ENCODE data around the gene LRRC46. TPM values are rescaled to one million over a fixed set of nuclear protein-coding genes. Genes with fewer than 3 reads are reported as not detected.

LRRC46 gene
- total RNA-seq, 1 experiment from 2014 or later, result 0.31 TPM

DNA sequence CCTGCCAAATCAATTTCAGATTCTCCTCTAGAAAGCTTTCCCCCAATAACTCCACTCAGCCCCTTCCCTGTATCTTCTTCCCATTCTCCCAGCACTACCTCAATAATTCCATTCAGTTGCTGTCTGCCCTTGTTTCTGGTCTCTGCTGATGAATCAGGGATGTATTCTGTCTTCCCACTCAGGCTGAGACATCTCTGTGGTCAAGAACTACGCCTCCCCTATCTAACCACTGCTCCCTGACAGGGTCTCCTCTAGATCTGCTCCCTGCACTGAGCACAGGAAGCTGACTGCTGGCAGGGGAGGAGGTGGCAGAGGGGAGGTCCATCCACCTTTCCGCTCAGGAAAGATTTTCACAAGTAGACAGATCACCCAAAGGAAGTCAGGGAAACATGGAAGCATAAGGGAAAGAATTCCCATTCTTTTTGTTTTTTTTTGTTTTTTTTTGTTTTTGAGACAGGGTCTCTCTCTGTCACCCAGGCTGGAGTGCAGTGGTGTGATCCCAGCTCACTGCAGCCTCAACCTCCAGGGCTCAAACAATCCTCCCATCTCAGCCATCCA, 47.6 kb downstream of the LRRC46 start:
- no peak overlapping the region for H4K91ac ChIP-seq (ENCODE audit: insufficient read length, low read depth, low read length)
- H3K36me3 Mint-ChIP-seq (ENCODE audit: insufficient read depth in 1 of 3, low read depth in 3 of 3), result no peaks in the 10 kb centered on the region
- no peak overlapping the region for H3K4me3 Mint-ChIP-seq
- WGBS (ENCODE audit: extremely low coverage, insufficient read length, low lambda C conversion rate), result no CpG with 5 or more reads among the region's 2 CpGs
- no peak overlapping the region for H3K4ac ChIP-seq (ENCODE audit: low read depth, low read length)
- H3K27me3 ChIP-seq (ENCODE audit: insufficient read depth, low read length), result no peaks in the 10 kb centered on the region; the same call in 1 of the 2 replicates
- H3K4me1 ChIP-seq (ENCODE audit: insufficient read depth, low read length), result peaks cover 7% of the 10 kb centered on the region; the same call in 1 of the 2 replicates
- H3K27me3 Mint-ChIP-seq (ENCODE audit: low read depth), result peaks cover 51% of the 10 kb centered on the region
- no peak overlapping the region for H3T11ph ChIP-seq (ENCODE audit: low read length)
- H4K20me1 ChIP-seq (ENCODE audit: control insufficient read depth, insufficient read depth, insufficient read length), result no peaks in the 10 kb centered on the region
- no peak overlapping the region for H2AK5ac ChIP-seq (ENCODE audit: insufficient read length, low read length)
- H3K79me1 ChIP-seq (ENCODE audit: insufficient read depth, low read depth, low read length, poor library complexity, severe bottlenecking), result no peaks in the 10 kb centered on the region
- no peak overlapping the region for H3K27ac ChIP-seq (ENCODE audit: insufficient read length, low read depth, low read length)
- no peak overlapping the region for H3K27ac Mint-ChIP-seq
- no peak overlapping the region for H3K56ac ChIP-seq (ENCODE audit: insufficient read length, low read depth, low read length)
- no peak overlapping the region for H2BK120ac ChIP-seq (ENCODE audit: low read depth, low read length, poor library complexity, severe bottlenecking)
- no peak overlapping the region for H3K4me2 ChIP-seq (ENCODE audit: insufficient read depth, insufficient read length, low read length)
- H3K23me2 ChIP-seq (ENCODE audit: insufficient read length, low read depth, low read length, poor library complexity, severe bottlenecking), result no peaks in the 10 kb centered on the region
- DNase-seq, result peak; percentile 29
- no peak overlapping the region for H4K8ac ChIP-seq (replicated peaks; ENCODE audit: insufficient read length, low read depth, low read length)
- TF ChIP-seq, protein P1, sequence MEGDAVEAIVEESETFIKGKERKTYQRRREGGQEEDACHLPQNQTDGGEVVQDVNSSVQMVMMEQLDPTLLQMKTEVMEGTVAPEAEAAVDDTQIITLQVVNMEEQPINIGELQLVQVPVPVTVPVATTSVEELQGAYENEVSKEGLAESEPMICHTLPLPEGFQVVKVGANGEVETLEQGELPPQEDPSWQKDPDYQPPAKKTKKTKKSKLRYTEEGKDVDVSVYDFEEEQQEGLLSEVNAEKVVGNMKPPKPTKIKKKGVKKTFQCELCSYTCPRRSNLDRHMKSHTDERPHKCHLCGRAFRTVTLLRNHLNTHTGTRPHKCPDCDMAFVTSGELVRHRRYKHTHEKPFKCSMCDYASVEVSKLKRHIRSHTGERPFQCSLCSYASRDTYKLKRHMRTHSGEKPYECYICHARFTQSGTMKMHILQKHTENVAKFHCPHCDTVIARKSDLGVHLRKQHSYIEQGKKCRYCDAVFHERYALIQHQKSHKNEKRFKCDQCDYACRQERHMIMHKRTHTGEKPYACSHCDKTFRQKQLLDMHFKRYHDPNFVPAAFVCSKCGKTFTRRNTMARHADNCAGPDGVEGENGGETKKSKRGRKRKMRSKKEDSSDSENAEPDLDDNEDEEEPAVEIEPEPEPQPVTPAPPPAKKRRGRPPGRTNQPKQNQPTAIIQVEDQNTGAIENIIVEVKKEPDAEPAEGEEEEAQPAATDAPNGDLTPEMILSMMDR (conservative IDR thresholded peaks at IDR 0.05), result no peak
- no peaks in the 10 kb centered on the region for H3K79me2 ChIP-seq (ENCODE audit: insufficient read depth, low read length)
- no peak overlapping the region for H3K14ac ChIP-seq (ENCODE audit: insufficient read depth, low read length)
- no peak overlapping the region for H3K9ac ChIP-seq (ENCODE audit: extremely low read depth, insufficient read length, low read length)
- H3K18ac ChIP-seq (ENCODE audit: insufficient read length, low read depth, low read length), result no peak overlapping the region
- no peaks in the 10 kb centered on the region for H3K9me3 ChIP-seq (ENCODE audit: control insufficient read depth, low read depth, low read length)
- H2AFZ ChIP-seq (ENCODE audit: low read length), result no peak overlapping the region
- H4K5ac ChIP-seq (ENCODE audit: insufficient read length, low read depth, low read length), result no peak overlapping the region
- peaks cover 29 to 40% of the 10 kb centered on the region in 2 experiments for H3K4me1 Mint-ChIP-seq
- no peaks in the 10 kb centered on the region for H3K9me3 Mint-ChIP-seq
- no peak overlapping the region for H2BK12ac ChIP-seq (ENCODE audit: insufficient read length, low read depth, low read length)
- H2BK20ac ChIP-seq (ENCODE audit: low read depth, low read length, poor library complexity, severe bottlenecking), result no peak overlapping the region
- H3K23ac ChIP-seq (ENCODE audit: insufficient read length, low read depth, low read length), result no peak overlapping the region
- no peak overlapping the region for H2BK15ac ChIP-seq (ENCODE audit: low read depth, low read length)
- no peak overlapping the region for H2BK5ac ChIP-seq (ENCODE audit: insufficient read length, low read length)

All from H9 (cell line).